GM19395 (cell line): ENCODE measurements around the gene LMBR1.
"Not testable (repeated sequence)": the region's sequence is repeated elsewhere in the genome, so short reads cannot be mapped to it uniquely, and the experiment has no call there.

Experiments used
- ATAC-seq: cut with Tn5 transposase; IDR thresholded peaks from one replicate; pipeline ENCODE4 v1.9.1; 2021; ENCODE audit warnings: mild to moderate bottlenecking, moderate library complexity; ENCODE audit not compliant: unreplicated experiment

LMBR1 gene

GRCh38 chr7:156848979-156849378, 44.0 kb downstream of the LMBR1 start:
- ATAC-seq: no peak

- no peak for ATAC-seq
These were observed 47.4 kb downstream of the LMBR1 start for GRCh38 chr7:156845379-156846101.

- ATAC-seq: not testable (repeated sequence)
These were observed 49.4 kb downstream of the LMBR1 start for GRCh38 chr7:156843582-156843981.

GRCh38 chr7:156843157-156843556, 49.8 kb downstream of the LMBR1 start:
- ATAC-seq: no peak

DNA sequence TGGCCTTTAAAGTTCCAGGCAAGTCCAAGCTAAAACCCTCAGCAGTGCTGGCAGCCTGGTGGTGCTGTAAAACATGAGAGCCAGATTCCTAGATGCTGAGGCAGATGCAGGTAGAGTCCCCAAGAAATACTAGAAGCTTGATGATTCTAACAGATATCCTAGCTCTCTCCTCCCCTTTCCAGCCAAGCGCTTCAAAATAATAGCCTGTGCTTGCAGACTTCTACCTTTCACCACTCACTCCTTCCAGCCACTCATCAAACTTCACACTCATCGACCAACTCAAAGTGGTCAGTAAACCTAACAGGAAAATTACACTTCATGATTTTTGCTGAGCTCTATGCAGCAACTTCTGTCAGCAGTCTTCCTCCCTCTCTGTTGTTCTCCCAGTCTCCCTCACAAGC, 50.2 kb downstream of the LMBR1 start:
- no peak for ATAC-seq

DNA sequence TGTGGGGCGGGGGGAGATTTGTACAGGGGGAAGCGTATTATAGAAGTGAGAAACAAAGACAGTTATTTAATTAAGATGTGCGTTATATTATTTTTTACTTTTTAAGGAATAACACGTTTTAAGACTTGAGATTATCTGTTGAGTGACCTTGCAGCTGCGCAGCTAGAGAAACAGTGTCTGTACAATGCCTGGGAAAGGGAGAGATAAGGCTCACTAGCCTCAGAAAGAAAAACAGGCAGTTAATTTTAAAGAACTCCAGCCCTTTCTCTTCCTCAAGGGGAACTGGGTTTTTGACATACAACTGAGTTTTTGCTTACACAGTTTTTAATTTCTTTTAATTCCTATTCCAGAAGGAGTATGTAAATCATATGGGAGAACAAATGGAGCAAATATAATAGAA, 50.7 kb downstream of the LMBR1 start:
- ATAC-seq: no peak

DNA sequence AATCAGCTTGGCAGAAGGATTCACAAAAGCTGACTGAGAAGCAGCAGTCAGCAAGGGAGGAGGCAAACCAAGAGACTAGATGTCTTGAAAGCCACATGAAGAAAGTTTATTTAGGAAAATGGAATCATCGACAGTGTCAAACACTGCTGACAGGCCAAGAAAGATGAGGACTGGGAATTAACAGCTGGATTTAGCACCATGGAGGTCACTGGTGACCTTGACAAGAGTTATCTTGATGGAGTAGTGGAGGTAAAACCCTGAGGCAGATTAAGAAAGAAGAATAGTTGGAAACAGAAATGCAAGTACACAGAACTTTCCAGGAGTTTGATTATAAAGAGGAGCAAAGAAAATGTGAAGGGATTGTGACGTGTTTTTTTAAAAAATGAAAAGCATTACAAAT, 51.5 kb downstream of the LMBR1 start:
- ATAC-seq: no peak

DNA sequence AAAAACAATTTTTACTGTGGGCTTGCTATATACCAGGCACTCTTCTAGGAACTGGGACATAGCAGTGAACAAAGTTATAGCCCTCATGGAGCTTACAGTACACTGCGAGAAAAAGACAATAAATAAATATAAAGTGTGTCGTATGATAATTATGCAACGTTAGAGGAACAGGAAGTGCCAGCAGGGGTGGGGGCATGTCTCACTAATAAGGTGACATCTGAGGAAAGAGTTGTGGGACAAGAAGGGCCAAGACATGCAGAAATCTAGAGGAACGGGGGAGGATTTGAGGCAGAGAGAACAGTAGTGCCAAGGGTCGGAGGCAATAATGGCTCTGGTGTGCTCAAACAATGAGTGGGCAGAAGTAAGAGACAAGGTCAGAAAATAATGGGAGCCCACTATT, 52.8 kb downstream of the LMBR1 start:
- ATAC-seq: no peak

GRCh38 chr7:156836443-156836842, 56.5 kb downstream of the LMBR1 start:
- no peak for ATAC-seq

DNA sequence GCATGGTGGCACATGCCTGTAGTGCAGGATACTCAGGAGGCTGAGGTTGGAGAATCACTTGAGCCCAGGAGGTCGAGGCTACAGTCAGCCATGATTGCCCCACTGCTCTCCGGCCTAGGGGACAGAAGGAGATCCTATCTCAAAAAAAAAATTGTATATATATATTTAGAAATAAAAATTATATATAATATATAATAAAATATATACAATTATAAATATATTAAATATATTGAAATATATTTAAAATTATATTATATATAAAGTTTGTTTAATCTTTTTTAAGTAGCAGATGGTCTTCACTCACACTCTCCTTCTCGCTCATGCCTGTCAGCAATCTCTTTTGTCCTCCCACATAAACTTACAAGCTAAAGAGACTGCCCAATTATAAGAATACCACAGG, 58.5 kb downstream of the LMBR1 start:
- ATAC-seq: no peak

GRCh38 chr7:156833312-156833711, 59.7 kb downstream of the LMBR1 start:
- ATAC-seq: no peak

- ATAC-seq: peak; percentile 70
These were observed 60.6 kb downstream of the LMBR1 start for GRCh38 chr7:156832195-156832877.

DNA sequence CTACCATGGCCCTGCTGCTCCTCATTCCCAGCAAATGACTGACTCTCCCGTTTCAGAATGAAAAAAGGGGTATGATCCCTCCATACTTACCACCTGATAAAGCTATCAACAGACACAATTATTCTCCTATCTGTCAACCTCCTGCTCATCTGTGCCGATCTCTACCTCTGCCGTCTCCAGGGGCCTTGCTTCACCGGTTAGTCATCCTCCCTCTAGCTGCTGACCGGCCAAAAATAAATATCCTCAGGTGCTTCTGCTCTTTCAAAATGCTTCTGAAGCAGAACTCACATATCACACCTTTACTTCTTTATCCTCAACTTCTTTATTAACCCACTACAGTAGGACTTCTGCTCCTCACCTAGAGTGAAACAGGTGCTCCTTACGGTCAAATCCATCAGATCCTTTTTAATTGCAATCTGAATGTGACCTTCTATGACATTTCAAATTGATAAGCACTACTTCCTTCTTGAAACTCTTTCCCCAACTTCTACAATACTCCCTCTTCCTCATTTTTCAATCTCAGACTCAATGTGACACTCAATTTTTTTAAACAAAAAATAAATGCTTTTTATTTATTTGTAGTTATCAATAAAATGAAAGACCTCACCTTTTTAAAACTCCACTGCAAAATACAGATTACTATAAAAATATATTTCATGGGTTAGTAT, 63.2 kb downstream of the LMBR1 start:
- no peak for ATAC-seq

GRCh38 chr7:156827587-156828203, 65.3 kb downstream of the LMBR1 start:
- ATAC-seq: no peak

DNA sequence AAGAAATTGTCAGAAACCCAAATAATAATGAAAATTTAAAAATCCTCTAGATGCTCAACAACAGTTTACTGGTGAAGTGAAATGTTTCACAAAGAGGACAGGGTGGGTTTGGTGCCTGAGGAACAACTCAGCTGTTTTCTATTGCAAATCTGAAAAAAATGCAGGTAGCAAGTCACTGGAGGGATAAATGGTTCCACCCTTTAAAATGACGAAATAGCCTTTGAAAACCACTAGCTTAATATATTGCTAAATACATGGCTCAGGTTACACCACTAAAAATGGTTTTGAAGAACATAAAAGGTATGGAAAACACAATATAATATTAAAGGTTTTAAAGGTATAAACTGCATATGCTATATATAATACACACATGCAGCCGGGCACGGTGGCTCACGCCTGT, 69.5 kb downstream of the LMBR1 start:
- ATAC-seq: no peak

GRCh38 chr7:156820445-156821063, 72.4 kb downstream of the LMBR1 start:
- no peak for ATAC-seq

DNA sequence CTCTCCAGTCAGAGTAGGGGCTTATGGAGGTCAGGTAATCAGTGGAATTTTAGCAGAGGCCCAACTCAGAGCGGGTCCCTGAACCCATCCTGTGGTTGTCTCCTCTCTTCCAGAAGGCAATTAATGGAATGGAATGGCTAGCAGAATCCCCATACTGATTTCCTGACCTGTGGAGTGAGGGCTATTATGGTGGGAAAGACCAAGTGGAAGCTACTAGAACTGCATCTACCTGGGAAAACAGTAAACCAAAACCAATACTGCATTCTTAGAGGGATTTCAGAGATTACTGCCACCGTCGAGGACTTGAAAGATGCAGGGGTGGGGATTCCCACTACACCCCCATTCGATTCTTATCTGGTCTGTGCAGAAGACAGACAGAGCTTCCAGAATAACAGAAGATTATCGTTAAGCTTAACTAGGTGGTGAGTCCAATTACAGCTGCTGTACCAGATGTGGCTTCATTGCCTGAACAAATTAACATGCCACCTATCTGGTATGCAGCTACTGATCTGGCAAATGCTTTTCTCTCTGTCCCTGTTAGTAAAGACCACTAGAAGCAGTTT, 73.2 kb downstream of the LMBR1 start:
- no peak for ATAC-seq

GRCh38 chr7:156818133-156818532, 74.8 kb downstream of the LMBR1 start:
- ATAC-seq: no peak

DNA sequence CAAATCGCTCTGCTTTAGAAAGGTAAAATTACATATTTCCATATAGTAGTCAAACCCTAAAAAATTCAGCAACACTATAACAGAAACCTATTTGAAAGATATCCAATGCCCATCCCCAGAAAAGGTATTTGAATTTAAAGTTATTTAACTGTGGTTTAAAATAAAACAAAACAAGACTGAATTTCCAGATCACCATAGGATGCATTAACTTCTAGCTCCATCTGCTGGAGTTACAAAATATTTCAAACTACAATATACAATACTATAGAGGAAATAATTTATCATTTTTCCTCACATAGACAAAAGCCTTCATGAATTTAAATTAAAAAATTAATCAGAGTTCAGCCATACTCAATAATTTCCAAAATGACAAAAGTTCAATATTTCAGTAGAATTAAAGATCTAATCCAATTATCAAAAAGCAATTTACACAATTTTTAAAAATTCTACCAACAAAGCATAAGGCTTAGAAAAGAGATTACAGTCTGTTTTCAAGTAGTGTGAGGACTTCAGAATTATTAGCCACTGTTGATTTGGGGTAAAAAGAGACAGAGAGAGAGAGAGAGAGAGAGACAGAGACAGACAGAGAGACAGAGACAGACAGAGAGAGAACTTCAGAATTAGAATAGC, 75.9 kb downstream of the LMBR1 start:
- no peak for ATAC-seq

DNA sequence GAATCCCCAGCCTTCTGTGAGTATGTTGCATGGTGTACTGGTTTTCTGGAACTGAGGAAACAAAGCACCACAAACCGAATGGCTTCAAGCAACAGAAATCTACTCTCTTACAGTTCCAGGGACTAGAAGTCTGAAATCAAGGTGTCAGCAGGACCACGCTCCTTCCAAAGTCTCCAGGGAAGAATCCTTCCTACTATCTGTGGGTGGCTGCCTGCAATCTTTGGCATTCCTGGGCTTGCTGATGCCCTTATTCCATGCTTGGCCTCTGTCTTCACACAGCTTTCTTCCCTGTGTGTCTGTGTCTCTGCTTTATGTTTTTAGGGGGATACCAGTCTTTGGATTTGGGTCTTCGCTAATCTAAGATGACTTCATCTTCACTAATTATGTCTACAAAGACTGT, 81.3 kb downstream of the LMBR1 start:
- no peak for ATAC-seq
